ENCODE results near the gene HYKK.
"Not testable (repeated sequence)": the region's sequence is repeated elsewhere in the genome, so short reads cannot be mapped to it uniquely, and the experiment has no call there.

Gene HYKK

DNA sequence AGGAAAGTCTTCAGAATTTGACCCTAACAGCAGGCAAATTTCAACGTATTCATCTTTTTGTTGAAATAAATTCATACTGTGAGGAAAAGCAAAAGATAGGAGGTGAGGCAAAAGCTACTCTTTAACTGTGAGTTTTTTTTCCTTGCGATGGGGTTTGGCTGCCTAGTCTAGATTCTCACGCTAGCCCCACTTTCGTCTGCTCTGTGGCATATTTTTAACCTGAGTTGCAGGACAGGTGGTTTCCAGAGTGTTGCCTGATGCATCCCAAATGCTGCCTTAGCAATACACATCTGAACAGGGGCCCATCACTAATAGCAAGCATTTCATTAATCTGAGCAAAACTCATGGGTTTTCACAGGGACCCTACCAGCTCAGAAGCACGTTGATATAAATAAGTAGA lies 44.5 kb downstream of the HYKK start:
- peak; percentile 77 for DNase-seq (ENCODE audit: low read depth)

GRCh38 chr15:78552597-78552996 lies 45.2 kb downstream of the HYKK start:
- H3K4me3 ChIP-seq (ENCODE audit: low read depth, low read length): no peak overlapping the region
- TF ChIP-seq, protein P1, sequence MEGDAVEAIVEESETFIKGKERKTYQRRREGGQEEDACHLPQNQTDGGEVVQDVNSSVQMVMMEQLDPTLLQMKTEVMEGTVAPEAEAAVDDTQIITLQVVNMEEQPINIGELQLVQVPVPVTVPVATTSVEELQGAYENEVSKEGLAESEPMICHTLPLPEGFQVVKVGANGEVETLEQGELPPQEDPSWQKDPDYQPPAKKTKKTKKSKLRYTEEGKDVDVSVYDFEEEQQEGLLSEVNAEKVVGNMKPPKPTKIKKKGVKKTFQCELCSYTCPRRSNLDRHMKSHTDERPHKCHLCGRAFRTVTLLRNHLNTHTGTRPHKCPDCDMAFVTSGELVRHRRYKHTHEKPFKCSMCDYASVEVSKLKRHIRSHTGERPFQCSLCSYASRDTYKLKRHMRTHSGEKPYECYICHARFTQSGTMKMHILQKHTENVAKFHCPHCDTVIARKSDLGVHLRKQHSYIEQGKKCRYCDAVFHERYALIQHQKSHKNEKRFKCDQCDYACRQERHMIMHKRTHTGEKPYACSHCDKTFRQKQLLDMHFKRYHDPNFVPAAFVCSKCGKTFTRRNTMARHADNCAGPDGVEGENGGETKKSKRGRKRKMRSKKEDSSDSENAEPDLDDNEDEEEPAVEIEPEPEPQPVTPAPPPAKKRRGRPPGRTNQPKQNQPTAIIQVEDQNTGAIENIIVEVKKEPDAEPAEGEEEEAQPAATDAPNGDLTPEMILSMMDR (IDR thresholded peaks at IDR 0.05; ENCODE audit: insufficient read depth, low read depth, low read length, missing control alignments): no peak
- no peak for DNase-seq (ENCODE audit: low read depth)

More for the DNA sequence above, 44.5 kb downstream of the HYKK start:
- no peak overlapping the region for H3K4me3 ChIP-seq (ENCODE audit: low read depth, low read length)
- TF ChIP-seq, protein P1 (IDR thresholded peaks at IDR 0.05; ENCODE audit: insufficient read depth, low read depth, low read length, missing control alignments): no peak

GRCh38 chr15:78560201-78560600 lies 52.8 kb downstream of the HYKK start:
- DNase-seq (ENCODE audit: low read depth); H3K4me3 ChIP-seq (ENCODE audit: low read depth, low read length): not testable (repeated sequence)

DNA sequence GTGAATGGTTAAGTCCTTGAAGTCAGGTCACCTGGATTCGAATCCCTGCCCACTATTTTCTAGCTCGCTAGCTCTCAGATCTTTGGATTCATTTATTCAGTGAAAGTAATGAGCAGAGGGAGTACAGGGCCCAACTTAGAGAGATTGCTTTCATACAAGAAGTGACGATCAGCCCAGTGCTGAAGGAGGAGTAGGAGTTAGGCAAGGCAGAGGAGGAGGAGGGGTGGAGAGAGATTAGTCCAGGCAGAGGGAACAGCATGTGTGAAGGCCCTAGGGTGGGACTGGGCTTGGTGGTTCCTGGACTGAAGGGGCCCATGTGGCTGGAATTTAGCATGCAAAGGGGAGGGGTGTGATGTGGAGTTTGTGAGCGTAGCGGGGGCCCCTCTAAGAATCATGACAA lies 54.1 kb downstream of the HYKK start:
- TF ChIP-seq, protein P1 (IDR thresholded peaks at IDR 0.05; ENCODE audit: insufficient read depth, low read depth, low read length, missing control alignments): no peak
- no peak for DNase-seq (ENCODE audit: low read depth)
- H3K4me3 ChIP-seq (ENCODE audit: low read depth, low read length): no peak overlapping the region

- TF ChIP-seq, protein P1 (IDR thresholded peaks at IDR 0.05; ENCODE audit: insufficient read depth, low read depth, low read length, missing control alignments): no peak
- no peak for DNase-seq (ENCODE audit: low read depth)
- no peak overlapping the region for H3K4me3 ChIP-seq (ENCODE audit: low read depth, low read length)
These were observed 55.7 kb downstream of the HYKK start for GRCh38 chr15:78563092-78563491.

DNA sequence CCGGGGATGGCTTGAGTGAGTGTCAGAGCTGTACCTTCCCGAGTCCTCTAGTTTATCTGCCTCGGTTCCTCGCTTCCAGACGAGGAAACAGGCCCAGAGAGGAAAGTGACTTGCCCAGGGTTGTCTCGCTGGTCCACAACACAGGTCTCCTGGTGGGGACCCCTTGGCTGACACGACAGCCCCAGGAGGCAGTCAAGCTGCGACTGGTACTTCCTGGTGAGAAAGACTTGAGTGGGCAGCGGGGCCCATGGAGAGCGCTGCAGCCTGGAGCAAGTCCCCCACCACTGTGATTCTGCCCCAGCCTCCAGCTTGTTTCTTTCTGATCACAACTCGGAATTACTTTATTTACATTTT lies 57.3 kb downstream of the HYKK start:
- no peak for DNase-seq (ENCODE audit: low read depth)
- H3K4me3 ChIP-seq (ENCODE audit: low read depth, low read length): no peak overlapping the region; the same call in 1 of the 2 replicates
- TF ChIP-seq, protein P1 (IDR thresholded peaks at IDR 0.05; ENCODE audit: insufficient read depth, low read depth, low read length, missing control alignments): no peak

DNA sequence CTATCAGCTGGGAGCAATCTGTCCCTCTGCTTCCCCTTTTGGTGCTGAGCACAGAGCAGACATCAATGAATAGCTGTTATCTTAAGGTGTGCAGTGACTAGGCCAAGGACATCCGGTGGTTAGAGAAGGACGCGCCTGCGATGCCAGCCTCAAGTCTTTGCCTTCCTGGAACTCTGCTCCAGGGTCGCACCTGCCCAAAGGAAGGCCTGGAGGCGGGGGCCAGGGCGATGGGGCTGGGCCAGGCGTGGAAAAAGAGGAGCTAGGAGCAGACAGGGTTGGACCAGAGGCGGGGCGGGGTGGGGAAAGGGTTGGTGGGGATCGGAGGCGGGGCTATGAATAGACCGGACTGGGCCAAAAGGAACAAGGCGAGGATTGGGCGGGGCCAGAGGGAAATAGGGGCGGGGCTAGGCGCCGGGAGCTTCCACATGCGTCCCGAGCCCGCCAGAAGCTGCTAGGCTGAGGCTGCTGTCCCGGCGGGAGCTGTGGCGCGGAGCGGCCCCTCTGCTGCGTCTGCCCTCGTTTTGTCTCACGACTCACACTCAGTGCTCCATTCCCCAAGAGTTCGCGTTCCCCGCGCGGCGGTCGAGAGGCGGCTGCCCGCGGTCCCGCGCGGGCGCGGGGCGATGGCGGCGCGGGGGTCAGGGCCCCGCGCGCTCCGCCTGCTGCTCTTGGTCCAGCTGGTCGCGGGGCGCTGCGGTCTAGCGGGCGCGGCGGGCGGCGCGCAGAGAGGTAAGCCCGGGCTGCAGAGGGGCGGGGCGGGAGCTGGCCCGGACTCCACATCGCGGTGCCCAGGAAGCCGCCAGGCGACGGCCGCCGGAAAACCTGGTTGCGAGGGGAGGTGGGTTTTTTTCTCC lies 57.9 kb downstream of the HYKK start, which contains the start of gene CHRNA5:
CHRNA5 (plus strand) TSS at position 424 of the 854 bp plus-strand sequence; CDS start at position 624, 200 bp downstream.
- H3K4me3 ChIP-seq (ENCODE audit: low read depth, low read length): peak within 1 kb of the TSS; percentile 73
- peak; percentile 87 for DNase-seq (ENCODE audit: low read depth)
- TF ChIP-seq, protein P1 (IDR thresholded peaks at IDR 0.05; ENCODE audit: insufficient read depth, low read depth, low read length, missing control alignments): no peak
